Testis (tissue), 3 donors: ENCODE results near the gene MED27. TPM values are rescaled to one million over a fixed set of nuclear protein-coding genes. Genes with fewer than 3 reads are reported as not detected.
A peak's percentile ranks its signal among the peaks of the same experiment; 100 is the strongest.

Experiments used
- DNase-seq: peaks from one replicate; pipeline ENCODE4 v3.0.0-alpha.2; 2019
- H3K27ac ChIP-seq, 2 donors: fragments of 200-600 bp; sonication (generic); one replicate each; pipeline ENCODE4 v1.5.1; 2019
- H3K27me3 ChIP-seq: fragments of 200-600 bp; sonication (generic); one replicate; pipeline ENCODE4 v1.5.1; 2019
- H3K36me3 ChIP-seq: fragments of 200-600 bp; sonication (generic); one replicate; pipeline ENCODE4 v1.5.1; 2017; ENCODE audit warnings: low read depth; ENCODE audit errors: missing control alignments
- H3K4me1 ChIP-seq: fragments of 200-600 bp; sonication (generic); one replicate; pipeline ENCODE4 v1.5.1; 2019
- H3K4me3 ChIP-seq, 2 donors: fragments of 200-600 bp; sonication (generic); one replicate each; pipeline ENCODE4 v1.5.1; 2017 to 2019
- H3K9me3 ChIP-seq: fragments of 200-600 bp; sonication (generic); one replicate; pipeline ENCODE4 v1.5.1; 2017
- CTCF ChIP-seq, 3 experiments: fragments of 450-650 bp in 2 of 3; fragments of 200-600 bp in 1 of 3; sonication (generic) in 1 of 3; IDR thresholded peaks; one replicate each; pipeline ENCODE4 v1.5.1; 2016 to 2019; ENCODE audit warnings: antibody characterized with exemption in 3 of 3, mild to moderate bottlenecking in 2 of 3, moderate library complexity in 1 of 3
- POLR2A ChIP-seq: fragments of 450-650 bp; IDR thresholded peaks from one replicate; pipeline ENCODE4 v1.6.1; 2017; ENCODE audit warnings: antibody characterized with exemption, mild to moderate bottlenecking, moderate library complexity
- WGBS, 2 donors: methylation state at CpG; one replicate each; pipeline ENCODE4 v1.1.5; 2018; 5-methylcytosine and 5-hydroxymethylcytosine counted together
- intact Hi-C: fragments of 100-400 bp; cut with DNase I; formaldehyde crosslinking; loops from one replicate; pipeline ENCODE4 v1.15.1; 2023; ENCODE audit warnings: low total_unique reads
- polyA plus RNA-seq: library from polyadenylated mRNA; stranded (reverse); fragments of 350-450 nt; fragmentation: Illumina TruSeq; extraction: RNeasy Lipid Tissue Mini Kit (QIAGEN cat#74804); gene quantifications from one replicate; pipeline ENCODE4 v1.2.3, GENCODE V29; 2014; ENCODE audit warnings: low read depth, low replicate concordance; ENCODE audit not compliant: insufficient read depth
- total RNA-seq, 2 donors: library from RNA; depleted of rRNA; stranded (reverse); fragments of >200 nt; gene quantifications; one replicate each; pipeline ENCODE4 v1.2.3, GENCODE V29; 2016

Gene MED27
- total and polyA plus RNA-seq, 3 donors from 2014 or later: 30.7 to 45.0 (median 33.7) TPM

DNA sequence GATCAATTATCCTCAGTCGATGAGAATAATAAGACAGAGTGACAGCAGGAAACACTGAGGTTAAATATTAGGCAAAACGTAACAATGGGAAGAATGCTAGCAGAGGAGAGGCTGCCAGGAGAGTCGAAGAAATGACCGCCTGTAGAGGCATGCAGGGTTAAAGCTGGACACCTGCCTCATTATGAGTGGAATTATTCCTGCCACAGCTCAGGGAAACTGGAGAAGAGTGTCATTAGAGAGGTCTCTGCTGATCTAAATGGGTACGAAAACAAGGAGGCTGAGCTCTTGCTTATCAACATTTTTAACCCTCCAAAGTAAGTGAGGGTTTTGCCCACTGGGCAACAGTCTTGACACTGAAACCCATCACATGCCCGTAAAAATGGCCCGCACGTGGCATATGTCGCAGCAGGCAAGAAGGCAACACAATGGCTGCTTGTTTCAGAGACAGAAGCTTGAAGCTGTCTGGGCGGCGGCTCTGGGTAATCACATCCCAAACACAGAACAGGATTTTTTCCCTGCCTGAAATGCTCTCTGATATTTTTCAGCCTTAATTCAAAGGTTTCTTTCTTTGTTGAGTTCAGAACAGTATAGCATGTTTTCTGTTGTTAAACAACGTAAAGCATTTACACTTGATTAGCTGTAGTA is 118.7 kb downstream of the MED27 start:
- Histone ChIP-seq H3K4me3 (no peak overlapping the region), H3K27me3 (no peaks in the 10 kb centered on the region), H3K36me3 (no peaks in the 10 kb centered on the region), H3K9me3 (no peaks in the 10 kb centered on the region), H3K27ac (no peak overlapping the region), H3K4me1 (no peaks in the 10 kb centered on the region)
- intact Hi-C loops: no loop called here
- TF ChIP-seq POLR2A (no peak), CTCF (IDR thresholded peaks at IDR 0.05) (no peak)
- 72 to 78% methylated on average over 12 of the region's 12 CpGs for WGBS, 2 donors
- DNase-seq: peak; percentile 41

GRCh38 chr9:131960311-131960710 is 119.4 kb downstream of the MED27 start:
- DNase-seq: no peak
- 90 to 95% methylated on average over 9 of the region's 9 CpGs for WGBS, 2 donors
- Histone ChIP-seq H3K36me3 (no peaks in the 10 kb centered on the region), H3K27me3 (no peaks in the 10 kb centered on the region), H3K27ac (no peak overlapping the region), H3K4me3 (no peak overlapping the region), H3K9me3 (no peaks in the 10 kb centered on the region), H3K4me1 (no peaks in the 10 kb centered on the region)
- intact Hi-C loops: no loop called here
- no peak for TF ChIP-seq POLR2A
- TF ChIP-seq CTCF (IDR thresholded peaks at IDR 0.05): no peak

DNA sequence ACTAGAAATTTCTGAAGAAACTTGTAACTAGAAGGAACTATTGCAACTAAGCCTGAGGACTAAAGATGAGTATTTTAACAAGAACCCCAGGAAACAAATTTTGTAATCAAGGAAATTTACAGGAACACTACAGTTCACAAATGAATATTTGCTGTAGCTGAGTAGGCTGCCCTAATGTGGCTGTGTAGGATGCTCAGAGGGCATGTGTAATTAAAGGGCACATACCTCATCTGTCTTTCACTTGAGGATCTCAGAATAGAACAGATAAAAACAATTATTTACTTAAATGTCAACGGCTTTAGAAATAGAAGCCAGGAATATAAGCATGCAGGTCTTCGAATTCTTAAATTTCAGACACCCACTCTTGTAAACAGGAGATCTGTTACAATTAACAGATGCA is 119.8 kb downstream of the MED27 start:
- Histone ChIP-seq H3K9me3 (no peaks in the 10 kb centered on the region), H3K4me1 (no peaks in the 10 kb centered on the region), H3K4me3 (no peak overlapping the region), H3K36me3 (no peaks in the 10 kb centered on the region), H3K27ac (no peak overlapping the region), H3K27me3 (no peaks in the 10 kb centered on the region)
- DNase-seq: no peak
- TF ChIP-seq POLR2A (no peak), CTCF (IDR thresholded peaks at IDR 0.05) (no peak)
- intact Hi-C loops: no loop called here
- 80 to 91% methylated on average over 2 of the region's 2 CpGs for WGBS, 2 donors

GRCh38 chr9:131959056-131959455 is 120.6 kb downstream of the MED27 start:
- 89 to 94% methylated on average over 3 of the region's 3 CpGs for WGBS, 2 donors

More at GRCh38 chr9:131959056-131959455, 120.6 kb downstream of the MED27 start:
- no peaks in the 10 kb centered on the region for H3K9me3 ChIP-seq
- no peak overlapping the region for H3K4me3 ChIP-seq
- no peaks in the 10 kb centered on the region for H3K27me3 ChIP-seq
- no peaks in the 10 kb centered on the region for H3K4me1 ChIP-seq
- H3K27ac ChIP-seq: no peak overlapping the region
- no peaks in the 10 kb centered on the region for H3K36me3 ChIP-seq
- TF ChIP-seq POLR2A: no peak
- no peak for TF ChIP-seq CTCF (IDR thresholded peaks at IDR 0.05)
- no peak for DNase-seq
- intact Hi-C loops: no loop called here
